NCI-H82 (cell line): Measurements from ENCODE around the gene PAM.
"Not testable (repeated sequence)": the region's sequence is repeated elsewhere in the genome, so short reads cannot be mapped to it uniquely, and the experiment has no call there.

Source experiments
- DNase-seq: peaks from one replicate; lab custom pipeline; 2025; lab: John Stamatoyannopoulos, UW

PAM gene

DNA sequence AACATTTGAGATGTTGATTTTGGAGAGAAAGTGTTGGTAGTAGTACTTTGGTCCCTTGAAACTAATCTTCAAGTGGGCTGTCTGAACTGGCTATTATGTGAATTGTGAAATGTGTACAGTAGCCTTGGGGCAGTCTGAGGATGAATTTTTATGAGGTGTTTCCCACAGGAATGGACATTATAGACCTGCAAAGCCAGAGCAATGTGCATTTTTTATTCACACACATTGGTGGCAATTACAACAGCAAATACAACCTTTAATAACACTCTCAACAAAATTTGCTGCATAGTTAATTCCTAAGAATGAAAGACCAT is 147.0 kb downstream of the PAM start:
- DNase-seq, result no peak

DNA sequence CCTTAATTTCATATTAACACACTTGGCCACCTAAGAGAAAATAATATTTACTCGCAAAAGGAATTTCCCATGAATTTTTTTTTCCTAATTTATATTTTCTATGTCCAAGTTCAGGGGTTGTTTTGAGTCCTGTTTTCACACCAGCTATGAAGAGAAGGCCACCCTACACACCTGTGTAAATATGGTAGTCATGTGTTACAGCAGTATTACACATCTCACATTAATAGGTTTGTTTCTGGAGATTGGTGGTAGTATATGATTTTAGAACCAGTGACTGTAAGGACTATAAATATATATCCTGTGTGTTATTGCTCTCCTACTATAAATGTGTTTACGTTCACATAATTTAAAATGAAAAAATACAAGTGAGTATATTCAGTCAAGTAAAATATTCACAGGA is 147.5 kb downstream of the PAM start:
- no peak for DNase-seq

DNA sequence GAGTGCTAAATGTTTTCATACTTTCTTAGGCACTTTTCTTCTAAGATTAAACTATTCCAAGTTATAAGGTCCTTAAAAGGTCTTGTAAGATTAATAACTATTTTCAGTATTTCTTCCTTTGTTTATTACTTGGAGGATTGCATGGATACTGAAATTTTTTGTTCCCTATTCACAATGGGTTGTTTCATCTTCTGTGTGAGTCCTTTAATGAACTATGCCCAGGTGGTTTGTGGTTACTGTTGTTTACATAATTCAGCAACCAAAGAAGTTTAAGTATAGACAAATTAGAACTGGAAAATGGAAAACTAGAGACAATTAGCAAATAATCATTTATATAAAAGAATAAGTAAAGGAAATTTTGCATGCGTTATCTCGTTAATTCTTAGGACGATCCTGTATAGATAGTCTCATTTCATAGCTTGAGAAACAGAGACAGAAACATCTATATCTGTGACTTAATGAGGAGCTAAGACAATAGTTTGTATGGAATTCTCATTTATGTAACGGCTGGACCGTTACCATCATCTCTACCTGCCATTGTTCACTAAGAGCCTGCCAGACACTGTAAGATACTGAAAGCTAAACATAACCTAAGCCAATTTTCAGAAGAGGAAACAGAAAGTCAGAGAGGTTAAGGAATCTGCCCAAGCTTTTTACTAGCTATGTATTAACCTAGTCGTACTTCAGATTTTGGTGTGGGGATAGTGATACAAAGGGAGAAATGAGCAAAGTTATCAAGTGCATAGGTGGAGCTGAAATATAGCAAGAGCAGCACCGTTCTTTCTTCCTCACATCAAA is 148.2 kb downstream of the PAM start:
- DNase-seq, result no peak

DNA sequence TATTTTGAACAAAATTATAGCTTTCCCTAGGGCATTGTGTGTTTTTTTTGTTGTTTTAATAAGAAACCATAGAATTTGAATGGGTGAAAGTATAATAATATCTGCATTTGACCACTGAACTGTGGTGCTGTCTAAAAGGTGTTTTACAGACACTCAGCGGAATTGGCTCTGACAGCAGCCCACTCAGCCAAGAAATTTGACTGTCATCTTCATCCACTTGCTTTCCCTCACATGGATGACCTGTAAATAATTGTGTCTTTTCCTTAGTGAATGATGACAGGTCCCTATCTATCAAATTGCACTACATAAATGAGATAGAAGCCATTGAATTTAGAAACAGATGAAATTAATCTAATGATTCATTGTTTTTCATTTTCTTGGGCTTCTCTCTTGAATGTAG is 150.0 kb downstream of the PAM start:
- no peak for DNase-seq

DNA sequence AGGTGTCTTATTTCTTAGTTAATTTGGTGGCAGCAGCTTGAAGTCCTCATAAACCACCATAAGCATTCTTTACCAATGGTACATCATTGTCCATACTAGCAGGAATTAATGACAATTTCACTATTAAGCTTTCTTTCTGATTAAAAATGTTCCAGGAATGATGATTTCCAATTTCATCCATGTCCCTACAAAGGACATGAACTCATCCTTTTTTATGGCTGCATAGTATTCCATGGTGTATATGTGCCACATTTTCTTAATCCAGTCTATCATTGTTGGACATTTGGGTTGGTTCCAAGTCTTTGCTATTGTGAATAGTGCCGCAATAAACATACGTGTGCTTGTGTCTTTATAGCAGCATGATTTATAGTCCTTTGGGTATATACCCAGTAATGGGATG is 152.0 kb downstream of the PAM start:
- not testable (repeated sequence) for DNase-seq

DNA sequence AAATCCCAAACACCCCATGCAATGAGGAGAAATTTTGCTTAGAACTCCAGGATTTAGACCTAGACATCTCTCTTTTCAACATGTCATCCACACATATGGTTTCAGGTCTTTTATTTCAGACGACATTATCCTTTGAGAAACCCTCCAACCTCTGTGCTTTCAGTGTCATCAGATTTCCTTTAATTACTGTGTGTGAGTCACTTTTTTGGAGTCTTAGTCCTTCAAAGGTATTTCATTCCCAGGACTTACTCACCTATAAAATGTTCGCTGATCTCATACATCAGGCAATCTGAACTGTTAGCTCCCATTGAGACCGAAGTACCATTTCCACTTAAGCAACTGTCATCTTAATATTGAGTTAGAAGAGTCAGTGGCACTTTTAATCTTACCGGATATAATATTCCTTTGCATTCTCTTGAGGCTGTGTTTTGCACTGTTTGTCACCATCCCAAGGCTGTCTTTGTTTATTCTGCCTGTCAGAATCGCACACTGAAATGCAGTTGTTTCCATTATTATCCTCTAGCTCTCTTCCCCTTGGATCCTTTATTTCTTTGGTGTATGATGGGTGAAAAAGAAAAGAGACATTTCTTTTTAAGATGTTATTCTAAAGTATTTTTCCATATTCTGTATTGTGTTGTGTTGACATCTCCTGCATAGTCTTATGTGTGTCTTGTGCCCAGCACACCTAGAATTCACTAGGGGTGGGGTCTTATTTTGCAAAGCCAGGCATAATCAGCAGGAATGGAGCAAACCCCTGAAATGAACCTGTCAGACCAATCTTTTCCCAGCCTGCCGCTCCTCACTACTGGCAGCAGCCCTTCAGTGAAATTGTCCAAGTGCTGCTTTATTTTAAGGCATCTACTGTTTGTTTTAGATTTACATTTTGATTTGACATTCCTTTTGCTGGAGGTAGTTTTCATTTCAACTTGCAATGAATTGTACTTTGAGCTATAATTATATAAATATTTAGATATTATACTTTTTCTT is 155.4 kb downstream of the PAM start:
- no peak for DNase-seq

DNA sequence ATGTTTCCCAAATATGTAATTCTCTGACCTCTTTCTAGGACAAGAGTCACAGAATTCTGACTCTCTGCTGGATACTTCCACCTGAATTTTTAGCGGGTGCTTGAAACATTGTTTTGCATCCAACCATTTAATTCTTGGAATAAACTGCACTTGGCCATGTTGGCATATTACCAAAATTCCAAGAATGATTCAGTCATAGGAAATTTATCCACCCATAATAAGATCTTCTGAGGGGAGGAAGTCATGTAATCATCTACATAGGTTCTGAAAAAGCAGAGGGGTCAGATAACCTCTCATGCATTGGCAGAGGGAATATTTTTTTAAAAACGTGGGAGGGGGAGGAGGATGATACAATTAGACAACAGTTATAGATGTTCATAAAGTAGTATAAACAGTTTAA is 156.9 kb downstream of the PAM start:
- no peak for DNase-seq

DNA sequence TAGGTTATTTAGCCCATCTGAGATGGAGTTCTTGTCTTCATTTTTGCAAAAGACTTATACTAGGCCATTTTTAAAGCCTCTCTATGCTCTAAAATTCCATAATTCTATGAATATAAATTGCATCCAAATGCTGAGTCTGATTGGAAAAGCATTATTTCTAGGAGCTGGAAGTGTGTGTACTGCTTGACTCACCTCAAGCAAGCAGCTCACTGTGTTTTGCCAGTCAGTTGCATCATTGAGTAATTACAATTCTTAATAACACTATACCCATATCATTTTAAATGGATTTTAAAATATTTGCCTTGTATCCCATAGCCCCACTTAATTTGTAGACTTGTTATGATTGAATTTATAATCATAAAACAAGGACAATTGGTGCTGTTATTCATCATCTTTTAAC is 161.0 kb downstream of the PAM start:
- DNase-seq, result no peak

DNA sequence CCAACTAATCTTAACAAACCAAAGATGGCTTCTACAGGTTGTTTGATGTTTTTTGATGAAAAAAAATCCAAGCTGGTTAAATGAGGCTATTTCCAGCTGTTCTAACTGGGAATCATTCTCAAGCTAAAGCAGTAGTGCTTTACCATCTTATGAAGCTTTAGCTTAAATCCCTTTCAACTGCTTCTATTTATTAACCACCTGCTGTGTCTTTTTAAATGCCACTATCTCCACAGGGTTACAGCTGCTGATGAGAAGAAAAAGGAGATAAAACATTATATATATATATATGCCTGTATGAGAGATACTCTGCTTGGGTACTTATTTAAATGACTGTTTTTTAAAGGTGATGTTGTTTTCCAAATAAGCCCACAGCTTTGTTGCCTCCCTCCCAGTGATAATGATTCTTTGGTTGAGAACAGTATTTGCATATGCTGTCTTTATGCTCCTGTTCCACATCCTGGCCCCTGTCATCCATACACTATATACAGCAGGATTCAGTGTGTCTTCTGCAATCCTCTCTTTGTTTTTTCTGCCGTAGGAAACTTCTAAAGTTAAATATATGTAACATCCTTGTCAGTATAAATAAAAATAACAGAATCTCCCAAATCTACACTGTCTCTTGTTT is 164.0 kb downstream of the PAM start:
- DNase-seq, result peak; percentile 30

DNA sequence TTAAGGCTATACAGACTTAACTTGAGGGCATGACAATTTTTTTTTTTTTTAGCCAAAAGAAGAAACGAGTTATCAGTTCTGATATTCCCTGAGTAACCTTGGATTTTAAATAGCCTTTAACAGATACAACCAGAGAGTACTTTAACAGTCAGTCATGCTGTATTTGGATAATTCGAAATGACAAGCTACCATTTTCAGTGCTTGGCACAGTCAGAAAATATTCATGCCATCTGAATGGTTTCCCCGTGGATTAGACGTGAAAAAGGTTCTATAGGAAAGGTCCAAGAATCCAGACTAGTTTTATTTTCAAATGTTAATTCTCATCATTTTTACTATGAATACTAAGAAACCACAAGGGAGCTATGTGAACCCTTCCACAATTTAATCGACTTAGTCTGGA is 165.7 kb downstream of the PAM start:
- no peak for DNase-seq

DNA sequence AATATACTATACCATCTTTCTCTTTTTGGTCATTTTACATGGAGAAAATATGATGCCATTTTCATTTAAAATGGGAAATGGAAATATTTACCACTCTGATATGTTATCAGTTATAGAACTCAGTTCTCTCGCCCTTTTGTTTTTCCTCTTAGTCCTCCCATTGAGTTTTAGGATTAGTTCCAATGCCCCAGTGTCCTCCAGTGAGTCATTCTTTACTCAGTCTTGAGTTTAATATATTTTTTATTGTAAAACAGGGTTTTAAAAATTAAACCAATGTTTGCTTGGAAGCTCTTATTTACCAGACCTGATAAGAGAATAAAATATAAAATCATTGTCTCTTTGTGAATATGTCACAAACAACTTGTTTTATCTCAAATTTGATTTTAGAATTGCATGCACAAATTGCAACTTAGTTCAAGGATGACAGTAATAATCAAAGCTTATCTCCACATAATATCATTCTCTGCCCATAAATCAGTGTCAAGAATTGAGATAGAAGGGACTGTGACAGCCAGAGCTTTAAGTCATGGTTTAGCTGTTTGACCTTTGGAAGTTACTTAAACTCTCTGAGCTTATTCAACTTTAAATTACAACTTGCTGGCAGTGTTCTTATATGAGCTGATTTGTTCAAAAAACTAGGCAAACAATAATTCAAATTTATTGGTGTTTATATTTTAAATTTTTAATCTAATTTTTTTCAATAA is 166.4 kb downstream of the PAM start:
- no peak for DNase-seq

DNA sequence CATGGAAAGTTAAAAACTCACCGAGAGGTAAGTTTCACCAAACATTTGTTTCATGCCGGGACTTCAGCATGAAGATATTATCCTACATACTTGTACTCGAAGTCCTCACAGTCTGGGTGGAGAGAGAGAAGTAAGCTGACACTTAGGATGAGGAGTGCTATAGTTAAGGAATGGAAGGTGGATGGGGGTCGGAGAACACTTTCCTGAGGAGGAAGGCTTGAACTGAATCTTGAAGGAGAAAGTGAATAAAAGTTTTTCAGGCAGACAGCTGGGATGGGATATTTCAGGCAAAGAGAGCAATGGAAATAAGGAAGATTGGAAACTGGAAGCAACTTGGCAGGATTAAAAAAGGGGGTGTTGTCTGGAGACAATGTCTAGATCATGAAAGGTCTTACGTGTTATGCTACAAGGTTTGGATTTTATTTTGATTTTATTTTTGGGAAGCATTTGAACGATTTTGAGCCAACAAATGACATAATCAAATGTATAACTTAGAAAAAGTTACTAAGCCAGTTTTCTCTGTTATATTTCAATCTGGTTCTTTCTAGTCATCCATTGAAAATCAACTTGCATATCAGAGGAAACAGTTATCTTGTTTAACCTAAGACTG is 167.1 kb downstream of the PAM start:
- no peak for DNase-seq

DNA sequence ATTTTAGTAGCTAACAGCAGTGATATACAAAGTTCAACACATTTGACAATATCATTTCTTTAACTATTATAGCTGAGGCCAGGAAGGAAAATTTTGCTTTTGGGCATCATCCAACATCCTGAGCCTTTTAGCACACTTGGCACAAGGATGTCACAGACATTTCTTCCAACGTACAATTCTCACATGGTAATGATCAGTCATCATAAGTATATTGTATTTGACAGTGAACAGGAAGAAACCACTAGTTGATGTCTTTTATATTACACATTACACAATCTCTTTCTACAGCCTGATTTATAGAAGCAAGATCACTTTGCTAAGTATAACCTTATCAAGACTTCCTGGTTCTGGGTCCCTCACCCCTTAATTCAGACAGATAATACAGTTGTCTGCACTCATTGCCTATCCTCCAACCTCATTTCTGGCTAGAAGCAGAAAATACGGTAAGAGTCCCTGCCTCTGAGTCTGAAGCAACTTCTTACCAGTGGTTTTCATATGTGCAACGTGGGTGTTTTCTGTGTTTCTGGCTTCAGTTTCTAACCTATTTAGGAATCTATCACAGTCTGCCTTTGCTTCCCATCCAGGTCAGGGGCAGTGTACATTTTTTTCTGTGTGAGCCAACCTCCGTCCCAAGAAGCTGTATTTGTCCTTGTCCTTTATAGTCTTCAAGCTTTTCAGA is 167.8 kb downstream of the PAM start:
- DNase-seq, result no peak

DNA sequence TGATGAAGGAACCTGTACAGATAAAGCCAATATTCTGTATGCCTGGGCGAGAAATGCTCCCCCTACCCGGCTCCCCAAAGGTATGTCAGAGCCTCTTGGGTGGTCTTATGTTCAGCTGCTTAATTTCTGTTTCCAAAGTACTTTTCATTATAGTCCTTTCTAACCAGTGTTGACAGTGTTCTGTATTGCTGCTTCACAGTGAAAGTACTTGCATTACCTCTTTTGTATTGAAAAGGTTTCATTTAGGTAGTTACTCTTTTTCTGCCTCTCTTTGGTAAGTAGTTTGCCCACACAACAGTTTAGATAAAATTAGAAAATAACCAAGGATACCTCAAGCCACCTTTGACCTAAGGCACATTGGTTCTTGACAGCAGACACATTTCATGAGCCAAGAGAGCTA is 169.9 kb downstream of the PAM start:
- no peak for DNase-seq

DNA sequence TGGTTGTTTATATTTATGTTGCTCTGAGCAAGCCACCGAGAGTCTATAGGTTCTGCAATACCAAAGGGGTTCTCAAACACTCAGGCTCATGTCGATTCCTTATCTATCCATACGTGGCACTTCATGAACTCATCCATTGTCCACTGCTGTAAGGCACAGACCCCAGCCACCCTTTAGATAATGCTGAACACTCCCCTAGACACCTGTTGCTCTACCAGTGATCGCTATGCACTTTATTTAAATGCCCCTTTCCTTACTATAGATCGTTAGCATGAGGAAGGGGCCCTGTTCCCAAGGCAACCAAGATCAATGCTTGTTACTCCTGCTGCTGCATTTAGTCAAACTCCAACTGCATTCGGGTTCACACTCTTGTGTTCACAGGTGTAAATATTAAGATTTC is 171.9 kb downstream of the PAM start:
- DNase-seq, result no peak

DNA sequence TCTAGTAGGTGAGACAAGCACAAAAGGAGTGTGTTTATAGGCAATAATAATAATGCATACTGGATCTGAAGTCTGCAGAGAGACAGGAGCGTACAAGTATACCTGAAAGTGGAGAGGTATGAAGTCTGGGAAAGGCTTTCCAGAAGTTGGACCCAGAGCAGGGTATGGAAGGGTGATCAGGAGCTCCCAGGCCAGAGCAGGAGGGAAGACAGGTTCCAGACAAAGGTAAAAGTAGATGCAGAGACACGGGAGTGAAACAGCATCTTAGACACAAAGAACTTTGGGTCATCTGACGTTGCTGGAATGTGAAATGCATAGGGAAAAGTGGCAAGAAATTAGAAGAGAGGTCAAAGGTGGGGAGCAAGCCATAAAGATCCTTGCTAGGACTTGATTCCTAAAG is 175.1 kb downstream of the PAM start:
- DNase-seq, result no peak

DNA sequence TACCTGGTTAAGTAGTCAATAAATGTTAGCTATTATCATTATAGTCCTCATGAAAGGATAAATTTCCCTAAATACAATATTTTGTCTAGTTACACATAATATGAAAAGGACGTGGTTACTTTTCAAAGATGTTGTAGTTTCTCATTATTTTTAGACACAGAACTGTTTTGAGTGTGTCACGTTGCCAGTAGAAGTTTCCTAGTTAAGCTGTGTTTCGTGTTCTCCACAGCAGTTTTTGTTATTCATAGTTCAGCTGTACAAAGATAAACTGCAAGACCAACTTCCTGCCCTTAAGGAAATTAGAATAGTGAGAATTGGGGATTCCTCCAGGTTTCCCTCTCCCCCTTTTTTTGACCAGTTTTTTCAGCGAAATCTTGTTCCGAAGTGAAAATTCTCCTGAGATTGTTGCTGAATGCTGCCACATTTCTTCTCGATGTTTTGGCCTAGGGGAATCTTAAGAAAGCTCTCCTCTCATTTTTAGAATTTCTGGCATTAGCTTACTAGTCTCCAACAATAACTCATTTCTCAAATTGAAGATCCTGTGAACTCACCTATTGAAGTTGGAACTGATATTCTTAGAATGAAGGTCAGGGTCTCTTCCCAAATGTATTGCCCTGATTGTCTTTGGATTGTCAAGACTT is 176.1 kb downstream of the PAM start:
- DNase-seq, result no peak

DNA sequence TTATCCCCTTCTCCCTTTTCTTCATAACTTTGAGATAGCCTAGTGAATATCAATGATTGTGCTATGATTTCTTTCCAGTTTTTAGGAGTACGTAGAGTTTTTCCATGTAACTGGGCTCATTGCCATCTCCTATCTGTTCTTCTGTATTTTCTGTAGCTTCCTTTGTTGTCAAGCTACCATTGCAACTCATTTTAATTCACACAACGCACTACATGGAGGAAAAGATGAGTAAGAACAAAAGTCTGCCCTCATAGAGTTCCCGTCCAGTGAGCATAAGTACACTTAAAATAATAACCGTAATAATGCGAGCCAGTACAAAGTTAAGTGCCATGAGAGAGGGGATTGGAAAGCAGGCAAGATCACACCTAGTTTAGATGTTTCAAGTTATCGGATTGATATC is 177.7 kb downstream of the PAM start:
- DNase-seq, result no peak

DNA sequence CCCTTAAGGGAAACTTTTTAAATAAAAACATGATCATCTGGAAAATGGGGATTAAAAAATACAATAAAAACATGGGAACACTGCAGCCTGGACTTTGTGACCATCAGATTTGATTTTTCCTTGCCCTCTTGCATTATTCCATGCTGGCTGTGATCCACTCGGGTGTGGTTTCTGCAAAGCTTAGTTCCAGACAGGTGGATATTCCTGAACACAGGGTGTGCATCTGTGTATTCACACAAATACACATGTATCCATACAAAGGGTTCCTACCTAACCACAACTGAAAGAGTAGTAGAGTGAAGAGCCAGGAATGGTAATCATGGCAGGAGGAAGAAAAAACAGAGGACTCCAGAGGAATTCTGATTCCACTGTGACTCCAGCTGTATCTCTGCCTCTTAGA is 178.2 kb downstream of the PAM start:
- no peak for DNase-seq

DNA sequence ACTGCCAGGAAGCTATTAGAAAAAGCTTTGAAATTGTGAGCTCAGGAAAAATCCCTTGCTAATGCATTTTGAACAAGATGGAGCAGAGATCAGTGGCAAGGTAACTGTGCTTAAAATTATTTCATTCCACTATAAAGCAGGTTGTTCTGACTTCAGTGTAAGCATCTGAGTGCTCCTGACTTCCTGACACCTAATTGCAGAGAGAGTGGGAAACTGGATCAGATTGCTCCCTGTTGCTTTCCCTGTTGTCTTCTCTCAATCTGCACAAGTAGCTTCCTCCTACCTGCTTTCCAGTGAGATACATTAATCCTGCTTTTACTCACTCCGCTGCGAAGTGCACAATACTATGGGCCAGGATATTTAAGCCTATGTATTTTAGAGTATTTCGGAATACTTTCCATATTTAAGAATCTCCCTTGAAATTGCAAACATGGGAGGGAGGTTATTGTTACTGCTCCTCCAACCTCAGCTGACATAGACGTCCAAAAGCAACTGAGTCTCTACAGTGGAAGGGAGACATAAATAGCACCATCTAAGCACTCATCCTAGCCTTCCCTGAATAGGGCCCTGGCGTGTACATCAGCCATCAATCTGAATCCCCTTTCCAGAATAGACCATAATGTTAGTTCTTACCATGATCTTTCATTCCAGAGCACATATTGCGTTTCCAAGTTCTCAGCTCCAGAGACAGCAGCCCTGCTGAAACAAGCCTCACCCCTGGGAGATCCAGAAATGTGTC is 178.8 kb downstream of the PAM start:
- no peak for DNase-seq
